ENCODE data around the gene PIEZO2.

Gene PIEZO2

DNA sequence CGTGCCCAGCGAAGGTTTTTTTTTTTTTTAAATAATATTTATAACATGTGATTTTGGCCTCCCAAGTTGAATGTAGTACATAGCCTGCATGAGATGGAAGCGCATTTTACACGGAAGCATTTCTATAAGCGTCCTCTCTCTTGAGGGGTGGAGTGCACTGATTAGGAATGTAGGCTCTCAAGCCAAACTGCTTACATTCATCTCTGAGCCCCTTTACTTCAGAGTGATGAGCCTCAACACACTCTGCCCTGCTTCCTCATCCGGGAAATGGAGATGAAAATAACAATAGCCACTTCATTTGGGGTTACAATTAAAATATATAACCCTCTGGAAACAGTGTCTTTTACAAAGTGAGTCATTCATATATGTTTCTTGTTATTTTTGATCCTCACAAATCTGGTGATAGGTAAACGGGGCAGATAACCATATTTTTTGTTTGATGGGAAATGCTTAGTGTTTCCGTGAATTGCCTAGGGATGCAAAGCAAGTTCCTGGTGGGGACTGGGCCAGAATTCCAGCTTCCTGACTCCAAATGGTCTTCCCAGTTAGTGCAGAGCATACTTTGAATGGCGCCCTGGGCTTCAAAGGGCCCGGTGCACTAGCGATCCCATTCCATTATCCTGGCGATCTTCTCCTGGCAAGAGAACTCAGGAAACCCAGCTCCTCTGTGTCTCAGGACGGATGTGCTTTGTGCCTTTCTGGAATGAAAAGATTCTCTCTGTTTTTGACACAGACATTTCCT lies 124.3 kb downstream of the PIEZO2 start:
- no peak for DNase-seq

DNA sequence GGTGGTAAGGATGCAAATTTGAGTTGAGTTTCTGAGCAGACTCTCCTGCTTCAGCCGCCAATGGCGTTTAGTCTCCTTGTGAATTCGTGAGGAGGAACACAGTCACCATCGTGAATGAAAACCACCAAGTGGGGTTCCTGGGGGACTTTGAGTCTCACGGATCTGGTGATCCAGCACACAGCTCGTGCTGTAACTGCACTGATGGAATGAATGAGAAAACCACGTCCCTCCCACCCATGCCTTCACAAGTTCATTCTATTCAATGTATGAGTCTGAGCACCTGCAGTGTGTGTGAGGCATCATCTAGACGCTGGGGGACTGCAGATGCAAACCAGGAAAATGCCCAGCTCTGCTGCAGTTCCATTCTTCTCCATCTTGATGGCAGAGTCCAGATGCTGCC lies 127.9 kb downstream of the PIEZO2 start:
- DNase-seq, result no peak

DNA sequence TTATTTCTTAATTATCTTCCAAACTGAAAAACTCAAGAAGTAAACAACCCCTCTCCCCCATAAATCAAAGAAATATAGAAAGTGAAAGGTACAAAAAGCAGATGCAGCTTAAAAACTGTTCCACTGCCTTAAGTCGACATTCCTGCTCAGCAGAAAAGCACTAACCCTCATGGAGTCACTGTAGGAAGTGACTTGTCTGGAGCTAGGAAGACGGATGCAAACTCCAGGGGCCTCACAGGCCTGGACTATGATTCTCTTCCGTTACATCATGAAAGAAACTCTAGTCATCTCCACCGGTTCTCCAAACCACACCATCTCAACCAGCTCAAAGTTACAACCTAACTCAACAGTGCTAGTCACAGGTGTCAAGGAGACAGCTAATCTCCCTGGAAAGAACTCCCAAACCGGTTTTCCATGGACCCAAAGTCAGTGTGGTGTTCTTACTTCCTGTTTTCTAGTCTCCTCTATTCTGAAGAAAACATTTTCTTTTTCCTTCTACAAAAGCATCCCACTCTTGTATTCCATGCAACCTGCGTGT lies 128.4 kb downstream of the PIEZO2 start:
- no peak for DNase-seq

DNA sequence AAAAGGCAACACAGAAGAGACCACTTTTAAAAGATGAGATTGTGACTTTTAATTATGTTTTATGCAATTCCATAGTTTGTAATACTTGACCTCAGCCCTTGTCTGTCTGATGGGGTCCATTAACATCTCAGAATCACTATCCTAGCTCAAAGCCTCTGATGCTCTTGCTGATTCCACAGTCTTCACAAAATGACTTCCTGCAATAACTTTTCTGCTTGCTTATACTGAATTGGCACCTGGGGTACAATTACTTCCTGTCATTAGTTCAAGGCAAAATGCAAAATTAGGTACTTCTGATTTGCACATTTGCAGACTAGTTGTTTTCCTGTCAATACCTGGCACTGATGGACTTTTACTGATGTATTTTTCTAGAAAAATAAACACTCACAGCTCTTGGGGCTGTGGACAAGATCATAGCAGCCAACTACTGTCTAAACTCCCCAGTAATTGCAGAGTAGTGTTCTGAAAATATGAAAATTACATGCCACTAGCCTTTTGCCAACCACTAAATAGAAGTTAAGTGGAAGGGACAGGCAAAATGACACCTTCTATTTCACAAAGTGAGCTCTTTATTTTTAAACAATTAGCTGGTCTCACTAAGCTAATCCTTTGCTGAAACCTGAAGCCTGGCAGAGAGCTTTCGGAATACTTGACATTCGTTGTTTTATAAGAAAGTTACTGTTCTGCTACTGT lies 129.1 kb downstream of the PIEZO2 start:
- no peak for DNase-seq

DNA sequence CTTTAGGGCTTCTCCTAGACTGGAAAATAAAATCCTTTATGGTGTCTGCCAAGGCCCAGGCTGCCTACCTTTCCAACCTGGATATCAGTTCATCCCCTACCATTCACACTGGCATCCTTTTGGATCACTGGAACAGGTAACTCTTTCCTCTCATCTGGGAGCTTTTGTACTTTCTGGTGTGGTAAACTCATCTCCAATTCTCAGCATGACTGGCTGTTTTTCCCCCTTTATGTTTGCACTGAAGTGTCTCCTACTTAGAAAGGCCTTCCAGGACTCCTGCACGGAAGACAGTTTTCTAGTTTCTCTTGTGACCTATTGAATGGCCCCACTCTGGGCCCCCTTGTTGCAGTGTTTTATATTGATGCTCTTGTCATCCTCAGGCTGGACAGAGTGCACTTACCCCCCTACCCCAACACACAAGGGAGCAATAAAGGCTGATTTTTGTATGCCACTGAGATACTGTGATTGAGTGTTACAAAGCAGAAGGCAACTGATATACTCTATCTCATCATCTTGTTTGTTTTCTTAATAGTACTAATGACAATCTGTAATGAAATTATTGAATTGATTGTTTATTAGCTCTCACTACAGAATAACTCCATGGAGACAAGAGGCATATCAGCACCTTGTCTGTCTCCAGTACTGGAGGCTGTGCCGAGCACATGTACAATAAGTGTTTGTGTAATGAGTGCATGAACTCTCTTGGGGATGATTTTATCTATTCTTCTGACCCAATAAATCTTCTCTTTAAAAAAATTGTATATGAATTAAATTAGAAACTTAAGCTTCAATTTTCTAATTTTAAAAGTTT lies 129.9 kb downstream of the PIEZO2 start:
- DNase-seq, result no peak

DNA sequence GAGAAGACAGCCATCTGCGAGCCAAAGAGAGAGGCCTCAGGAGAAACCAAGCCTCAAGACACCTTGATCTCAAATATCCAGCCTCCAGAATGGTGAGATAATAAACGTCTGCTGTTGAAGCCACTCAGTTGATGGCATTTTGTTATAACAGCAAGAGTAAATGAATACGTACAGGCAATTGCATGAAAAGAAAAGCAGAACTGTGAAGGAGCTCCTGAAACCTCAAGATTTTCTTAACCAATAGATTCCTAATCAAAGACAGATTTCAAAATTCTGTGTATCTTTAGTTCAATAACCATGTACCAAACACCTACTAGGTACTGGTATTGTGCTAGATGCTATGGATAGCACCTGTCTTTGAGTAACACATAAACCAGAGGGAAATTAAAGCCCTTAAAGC lies 139.5 kb downstream of the PIEZO2 start:
- no peak for DNase-seq

DNA sequence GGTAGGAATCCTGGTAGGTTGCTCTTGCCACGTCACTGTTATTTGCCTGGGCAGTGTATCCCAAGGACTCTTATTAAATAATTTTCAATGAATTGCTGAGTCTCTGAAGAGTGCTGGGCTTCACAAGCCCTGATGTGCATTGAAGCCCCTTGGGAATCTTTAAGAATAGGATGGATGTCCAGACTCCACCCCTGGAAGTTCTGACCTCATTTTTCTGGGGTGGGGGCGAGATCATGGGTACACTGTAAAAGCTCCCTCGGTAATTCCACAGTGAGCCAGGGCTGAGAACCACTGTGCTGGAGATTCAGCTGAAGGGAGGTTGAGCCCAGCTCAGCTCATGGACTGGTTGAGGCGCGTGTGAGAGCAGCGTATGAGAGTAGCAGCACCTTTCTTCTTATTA lies 140.2 kb downstream of the PIEZO2 start:
- DNase-seq, result no peak

DNA sequence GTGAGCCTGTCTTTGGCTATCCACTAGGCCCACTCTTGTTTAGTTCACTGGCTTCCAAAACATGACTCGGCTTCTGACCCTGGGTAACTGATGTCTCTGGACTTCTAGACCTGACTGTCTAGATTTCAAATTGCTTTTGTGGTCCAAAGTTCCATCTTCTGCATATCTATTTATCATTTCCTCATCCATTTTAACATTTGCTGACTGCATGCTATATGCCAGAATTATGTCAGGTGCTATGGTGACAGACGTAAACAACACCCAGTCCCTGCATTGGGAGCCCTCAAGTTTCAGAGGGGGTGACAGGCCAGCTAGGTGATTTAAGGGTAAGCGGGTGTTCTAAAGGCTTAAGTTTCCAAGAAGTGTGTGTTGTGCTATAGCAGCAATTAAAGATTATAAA lies 140.9 kb downstream of the PIEZO2 start:
- no peak for DNase-seq

DNA sequence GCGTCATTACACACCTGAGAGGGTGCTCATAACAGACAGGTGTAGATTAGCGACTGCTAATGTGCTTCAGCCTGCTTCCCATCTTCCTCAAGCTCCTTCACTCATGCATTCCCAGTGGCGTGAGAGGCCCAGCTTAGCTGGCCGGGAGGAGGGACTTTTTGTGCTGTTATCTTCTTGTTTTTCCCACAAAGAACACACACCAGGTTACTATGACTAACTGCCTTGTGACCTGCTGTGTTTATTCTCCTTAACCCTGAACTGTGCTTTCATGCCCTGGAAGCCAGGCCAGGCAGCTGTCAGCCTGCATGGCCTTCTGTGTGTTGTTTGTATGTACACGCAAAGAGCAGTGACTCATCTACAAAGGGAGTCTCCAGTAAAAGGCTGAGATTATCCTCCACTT lies 143.8 kb downstream of the PIEZO2 start:
- no peak for DNase-seq

DNA sequence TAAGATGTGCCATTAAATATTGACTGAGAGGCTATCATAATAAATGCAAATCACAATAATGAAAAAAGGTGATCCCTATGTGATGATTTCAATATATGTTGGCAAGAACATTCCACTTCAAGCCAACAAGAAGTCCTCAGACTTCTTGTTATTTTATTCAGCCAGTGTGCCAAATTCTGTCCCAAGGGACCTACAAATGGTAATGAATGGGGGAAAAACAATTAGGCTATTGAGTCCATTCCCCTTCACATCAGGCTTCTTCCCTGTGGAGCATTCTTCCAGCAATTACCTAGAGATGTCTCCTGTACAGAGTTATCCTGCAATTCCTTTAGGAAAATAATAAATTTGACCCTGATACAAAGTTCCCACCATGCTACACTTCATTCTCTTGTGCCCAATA lies 144.4 kb downstream of the PIEZO2 start:
- DNase-seq, result no peak

DNA sequence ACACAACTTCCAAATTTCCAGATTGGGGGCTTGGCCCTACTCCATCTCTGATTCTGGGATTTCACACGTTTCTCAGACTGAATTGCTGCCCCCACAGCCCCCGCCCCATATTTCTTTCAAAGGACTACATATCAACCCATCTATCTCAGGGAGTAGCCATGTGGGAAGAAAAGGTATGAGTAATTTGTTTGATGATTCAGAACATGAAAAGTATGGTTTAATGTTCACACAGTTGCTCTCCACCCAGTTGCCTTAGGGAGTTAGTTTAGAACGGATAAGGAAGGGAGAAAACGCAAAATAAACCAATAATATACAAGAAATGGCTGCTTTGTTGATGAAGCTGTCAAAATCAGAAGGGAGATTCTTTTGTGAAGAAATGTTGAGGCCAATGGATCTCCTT lies 145.1 kb downstream of the PIEZO2 start:
- no peak for DNase-seq

DNA sequence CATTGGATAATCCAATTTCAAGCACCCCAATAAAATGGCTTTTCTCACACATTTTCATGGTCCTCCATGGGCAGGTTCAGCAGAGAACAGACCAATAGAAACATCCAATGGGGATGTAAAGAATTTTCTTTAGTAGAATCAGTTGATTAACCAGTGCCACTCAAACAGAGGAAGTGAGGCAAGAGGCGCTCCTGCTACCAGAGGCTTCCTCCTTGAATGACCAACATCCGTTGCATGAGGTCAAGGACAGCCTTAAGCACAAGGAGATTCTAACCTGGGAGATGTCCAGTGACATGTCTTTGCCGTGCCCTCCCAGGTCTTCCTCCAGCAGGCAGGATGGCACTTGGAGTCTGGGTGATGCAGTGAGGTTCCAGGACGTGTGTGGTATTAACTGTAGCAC lies 146.6 kb downstream of the PIEZO2 start:
- DNase-seq, result no peak

DNA sequence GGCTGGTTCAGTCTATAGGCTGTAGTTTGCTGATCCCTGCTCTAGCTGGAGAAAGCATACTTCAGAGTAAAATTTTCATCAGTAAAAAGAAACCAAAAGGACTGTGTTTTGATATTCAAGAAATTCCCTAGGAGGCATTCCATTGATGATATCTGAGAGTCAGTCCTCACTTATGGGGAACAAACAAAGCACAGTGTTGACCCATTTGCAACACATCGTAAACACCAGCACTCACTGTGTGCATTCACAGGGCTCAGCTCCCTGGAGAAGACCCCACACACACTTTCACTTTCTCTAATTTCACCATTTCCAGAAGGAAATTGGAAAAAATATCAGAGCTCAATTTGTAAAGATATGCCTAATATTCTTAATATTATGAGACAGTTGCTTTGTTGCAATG lies 147.1 kb downstream of the PIEZO2 start:
- no peak for DNase-seq

DNA sequence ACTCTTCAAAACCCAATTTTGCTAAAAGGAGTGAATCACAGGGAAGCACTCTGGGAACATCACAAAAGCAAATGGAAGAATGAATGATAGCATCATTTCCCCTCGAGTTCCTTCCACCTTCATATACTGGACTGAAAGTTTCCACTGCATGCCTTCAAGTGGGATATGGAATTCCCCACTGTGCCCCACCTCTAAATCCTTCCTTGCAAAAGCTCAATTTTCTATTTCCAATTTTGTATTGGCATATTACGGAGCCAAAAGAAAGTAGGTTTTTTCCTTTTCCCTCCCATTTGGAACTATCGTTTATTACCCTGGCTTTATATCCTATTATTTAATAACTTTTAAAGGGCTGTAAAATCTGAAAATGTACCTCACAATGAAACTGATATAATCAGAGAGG lies 149.3 kb downstream of the PIEZO2 start:
- DNase-seq, result no peak

DNA sequence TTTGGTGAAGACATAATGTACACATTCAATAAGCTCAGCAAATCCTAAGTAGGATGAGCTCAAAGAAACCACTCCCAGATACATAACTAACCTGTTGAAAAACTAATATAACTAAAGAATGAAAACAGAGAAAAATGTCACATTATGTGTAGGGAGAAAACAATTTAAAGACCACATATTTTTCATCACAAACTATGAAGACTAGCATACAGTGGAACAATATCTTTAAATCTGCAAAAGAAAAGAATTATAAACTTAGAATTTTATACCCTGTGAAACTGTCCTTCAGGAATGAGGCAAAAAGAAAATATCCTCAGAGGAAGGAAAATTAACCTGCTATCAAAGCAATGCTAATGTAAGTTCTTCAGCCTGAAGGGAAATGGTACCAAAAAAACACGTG lies 151.5 kb downstream of the PIEZO2 start:
- no peak for DNase-seq

DNA sequence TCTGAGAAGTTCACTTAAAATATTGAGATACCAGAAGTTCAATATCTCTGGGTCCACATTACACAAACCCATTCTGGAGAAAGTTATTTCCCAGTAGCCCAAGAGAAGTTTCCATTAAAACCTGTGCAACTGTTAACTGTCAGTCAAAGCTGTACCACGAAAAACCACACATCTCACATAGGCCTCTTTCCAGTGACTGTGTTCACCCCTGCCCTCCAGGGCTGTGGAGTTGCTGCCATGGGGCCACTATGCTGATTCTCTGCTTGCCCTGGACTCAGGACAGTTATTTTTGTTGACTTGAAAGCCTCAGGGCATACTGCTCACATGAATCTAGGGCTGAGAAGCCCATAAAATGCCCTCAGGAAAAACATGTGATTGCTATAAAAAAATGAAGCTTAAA lies 153.8 kb downstream of the PIEZO2 start:
- DNase-seq, result no peak

DNA sequence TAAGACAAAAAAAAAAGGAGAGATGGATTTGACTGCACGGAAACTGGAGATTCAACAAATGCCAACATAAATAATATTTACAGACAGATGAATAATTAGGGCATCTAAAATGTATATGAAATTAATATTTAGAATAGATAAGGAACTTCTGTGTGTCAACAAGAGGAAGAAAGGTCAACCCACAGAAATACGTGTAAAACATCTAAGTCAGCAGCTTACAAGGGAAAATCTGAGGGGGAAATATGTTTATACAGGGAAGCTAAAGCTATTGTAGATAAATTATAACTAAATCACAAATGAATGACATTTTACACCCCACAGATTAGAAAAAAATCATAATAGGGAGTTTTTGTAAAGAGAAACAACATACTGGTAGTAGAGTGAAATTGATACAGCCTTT lies 159.9 kb downstream of the PIEZO2 start:
- DNase-seq, result no peak

DNA sequence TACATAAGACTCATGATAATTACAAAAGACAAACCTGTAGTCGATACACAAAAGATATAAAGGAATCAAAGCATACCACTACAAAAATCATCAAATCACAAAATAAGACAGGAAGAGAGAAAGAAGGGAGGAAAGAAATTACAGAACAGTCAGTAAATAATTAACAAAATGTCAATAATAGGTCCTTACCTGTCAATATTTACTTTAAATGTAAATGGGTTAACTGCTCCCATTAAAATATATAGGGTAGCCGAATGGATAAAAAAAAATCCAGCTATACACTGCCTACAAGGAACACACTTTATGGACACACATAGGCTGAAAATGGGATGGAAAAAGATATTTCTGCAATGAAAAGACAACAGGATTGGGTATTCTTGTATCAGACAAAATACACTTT lies 163.7 kb downstream of the PIEZO2 start:
- no peak for DNase-seq

DNA sequence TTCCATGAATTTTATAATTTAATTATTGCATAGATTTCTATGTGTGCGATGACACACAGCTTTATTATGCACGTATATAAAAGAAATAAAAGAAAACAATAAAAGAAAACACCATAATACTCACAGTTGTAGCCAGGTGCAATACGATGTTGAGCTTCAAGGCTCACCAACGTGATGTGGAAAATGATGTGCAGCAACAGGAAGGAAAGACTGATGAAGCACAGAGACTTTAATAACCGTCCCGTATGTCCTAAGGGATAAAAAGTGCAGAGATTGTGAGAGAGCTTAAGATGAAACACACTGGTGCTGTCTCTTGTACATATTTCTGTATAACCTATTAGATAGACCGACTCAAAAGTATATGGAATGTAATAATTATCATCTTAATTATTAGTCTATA lies 170.0 kb downstream of the PIEZO2 start:
- DNase-seq, result no peak

DNA sequence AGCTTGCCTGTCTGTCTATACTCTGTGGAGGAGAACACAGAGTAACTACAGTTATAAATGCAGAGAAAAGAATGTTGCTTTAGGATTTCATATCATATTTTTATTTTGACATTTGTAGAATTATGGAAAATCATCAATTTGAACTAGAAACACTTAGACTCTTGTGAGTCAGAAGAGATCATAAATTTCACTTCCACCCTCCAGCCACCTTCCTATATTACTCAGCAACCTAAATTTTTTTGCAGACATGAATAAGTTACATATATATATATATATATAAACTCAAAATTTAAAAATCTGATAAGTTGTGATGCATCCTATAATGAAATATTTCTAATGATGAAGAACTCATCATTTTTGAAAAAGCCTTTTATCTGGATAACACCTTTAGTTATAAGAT lies 172.3 kb downstream of the PIEZO2 start:
- DNase-seq, result no peak

DNA sequence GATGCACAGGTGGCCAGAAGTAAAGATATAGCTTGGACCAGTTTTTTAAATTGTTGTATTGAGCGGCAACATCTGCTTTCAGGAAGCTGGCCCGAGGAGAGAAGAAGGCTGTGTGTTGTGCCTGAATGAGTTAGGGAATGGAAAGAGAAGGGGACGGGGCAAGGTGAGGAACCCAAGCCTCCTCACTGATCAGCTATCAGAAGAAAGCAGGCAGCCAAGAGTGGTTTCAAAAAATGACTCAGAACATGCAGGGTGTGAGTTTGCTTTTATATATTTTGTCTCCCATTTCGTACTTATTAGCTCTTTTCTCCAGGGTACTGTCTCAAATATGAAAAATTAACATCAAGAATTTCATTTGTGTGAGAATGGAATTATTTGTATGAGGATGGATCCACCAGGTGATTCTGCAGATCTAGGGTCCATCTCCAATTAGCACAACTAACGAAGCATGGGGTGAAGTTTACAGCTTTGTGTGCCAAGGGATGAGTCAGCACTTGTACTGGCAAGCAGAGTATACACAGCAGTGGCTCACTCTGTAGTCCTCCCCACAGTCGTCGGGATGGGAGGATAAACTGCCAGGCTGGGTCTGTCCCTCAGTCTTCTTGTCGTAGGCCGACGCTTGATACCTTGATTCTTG lies 175.7 kb downstream of the PIEZO2 start:
- DNase-seq, result no peak

DNA sequence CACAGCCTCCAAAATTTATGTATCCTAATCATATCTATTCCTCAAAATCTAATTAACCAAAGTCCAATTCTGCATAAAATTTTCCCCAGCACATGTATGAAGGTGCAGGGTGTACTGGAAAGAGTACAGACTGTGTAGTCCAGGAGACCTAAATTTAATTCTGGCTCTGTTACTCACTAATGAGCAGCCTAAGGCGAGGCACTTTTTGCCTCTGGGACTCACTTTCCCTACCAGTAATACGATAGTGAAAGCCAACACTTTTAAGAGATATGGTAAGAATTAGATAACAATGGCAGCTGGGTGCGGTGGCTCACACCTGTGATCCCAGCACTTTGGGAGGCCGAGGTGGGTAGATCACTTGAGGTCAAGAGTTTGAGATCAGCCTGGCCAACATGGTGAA lies 177.7 kb downstream of the PIEZO2 start:
- no peak for DNase-seq

DNA sequence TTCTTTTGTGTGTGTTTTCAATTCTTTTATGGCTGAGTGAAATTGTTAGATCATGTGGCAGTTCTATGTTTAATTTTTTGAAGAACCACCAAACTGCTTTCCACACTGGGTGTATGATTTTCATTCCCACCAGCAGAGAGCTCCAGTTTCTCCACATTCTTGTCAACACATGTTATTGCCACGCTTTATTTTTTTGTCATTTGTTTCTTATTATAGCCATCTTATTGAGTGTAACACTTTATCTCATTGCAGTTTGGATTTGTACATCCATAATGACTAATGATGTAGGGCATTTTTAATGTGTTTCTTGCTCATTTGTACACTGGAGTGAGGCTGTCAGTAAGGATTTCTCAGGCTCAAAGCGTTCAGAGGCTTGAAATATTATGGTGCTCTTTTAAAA lies 184.2 kb downstream of the PIEZO2 start:
- DNase-seq, result no peak
